ENCODE measurements around the gene COL19A1.

The COL19A1 gene

DNA sequence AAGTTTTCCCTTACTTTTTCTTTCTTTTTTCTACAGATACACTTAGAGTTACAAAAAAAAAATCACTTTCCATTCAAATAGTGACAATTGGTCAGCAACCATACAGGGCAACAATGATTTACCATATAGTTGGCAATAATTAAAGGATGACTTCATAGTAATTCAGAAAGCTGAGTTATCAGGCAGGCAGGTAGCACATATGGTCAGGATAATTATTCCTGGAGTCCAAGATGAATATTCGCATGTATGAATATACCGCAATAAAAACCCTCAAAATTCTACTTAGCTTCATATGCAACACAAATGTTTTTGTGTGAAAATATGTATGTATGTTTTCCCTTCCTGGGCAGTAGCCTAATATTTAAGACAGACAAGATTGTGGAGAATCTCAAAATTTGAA, 34.5 kb downstream of the COL19A1 start:
- H3K4me3 ChIP-seq (ENCODE audit: low read depth, low read length) = no peak overlapping the region
- TF ChIP-seq, protein P1, sequence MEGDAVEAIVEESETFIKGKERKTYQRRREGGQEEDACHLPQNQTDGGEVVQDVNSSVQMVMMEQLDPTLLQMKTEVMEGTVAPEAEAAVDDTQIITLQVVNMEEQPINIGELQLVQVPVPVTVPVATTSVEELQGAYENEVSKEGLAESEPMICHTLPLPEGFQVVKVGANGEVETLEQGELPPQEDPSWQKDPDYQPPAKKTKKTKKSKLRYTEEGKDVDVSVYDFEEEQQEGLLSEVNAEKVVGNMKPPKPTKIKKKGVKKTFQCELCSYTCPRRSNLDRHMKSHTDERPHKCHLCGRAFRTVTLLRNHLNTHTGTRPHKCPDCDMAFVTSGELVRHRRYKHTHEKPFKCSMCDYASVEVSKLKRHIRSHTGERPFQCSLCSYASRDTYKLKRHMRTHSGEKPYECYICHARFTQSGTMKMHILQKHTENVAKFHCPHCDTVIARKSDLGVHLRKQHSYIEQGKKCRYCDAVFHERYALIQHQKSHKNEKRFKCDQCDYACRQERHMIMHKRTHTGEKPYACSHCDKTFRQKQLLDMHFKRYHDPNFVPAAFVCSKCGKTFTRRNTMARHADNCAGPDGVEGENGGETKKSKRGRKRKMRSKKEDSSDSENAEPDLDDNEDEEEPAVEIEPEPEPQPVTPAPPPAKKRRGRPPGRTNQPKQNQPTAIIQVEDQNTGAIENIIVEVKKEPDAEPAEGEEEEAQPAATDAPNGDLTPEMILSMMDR (IDR thresholded peaks at IDR 0.05; ENCODE audit: insufficient read depth, low read depth, low read length, missing control alignments) = no peak
- DNase-seq (ENCODE audit: low read depth) = no peak

DNA sequence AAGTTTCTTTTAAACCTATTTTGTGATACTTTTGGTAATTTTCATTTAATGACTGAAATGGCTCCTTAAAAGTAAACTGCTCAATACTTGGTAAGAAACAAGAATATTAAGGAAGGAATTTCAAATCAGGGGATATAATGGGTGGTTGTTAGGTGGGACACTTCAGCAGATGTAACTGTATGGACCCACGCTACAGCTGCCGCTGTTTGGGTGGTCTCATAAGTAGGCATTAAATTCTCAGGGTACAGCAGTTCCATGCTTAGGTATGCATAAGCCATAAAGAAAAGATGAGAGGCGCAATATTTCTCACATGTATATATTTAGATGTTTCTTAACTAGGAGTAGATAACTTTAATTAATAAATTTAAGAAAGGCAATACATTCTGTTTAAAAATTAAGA, 35.0 kb downstream of the COL19A1 start:
- no peak overlapping the region for H3K4me3 ChIP-seq (ENCODE audit: low read depth, low read length)
- DNase-seq (ENCODE audit: low read depth) = no peak
- TF ChIP-seq, protein P1 (IDR thresholded peaks at IDR 0.05; ENCODE audit: insufficient read depth, low read depth, low read length, missing control alignments) = no peak

GRCh38 chr6:69907981-69908498, 41.7 kb downstream of the COL19A1 start:
- DNase-seq (ENCODE audit: low read depth) = no peak
- TF ChIP-seq, protein P1 (IDR thresholded peaks at IDR 0.05; ENCODE audit: insufficient read depth, low read depth, low read length, missing control alignments) = no peak

DNA sequence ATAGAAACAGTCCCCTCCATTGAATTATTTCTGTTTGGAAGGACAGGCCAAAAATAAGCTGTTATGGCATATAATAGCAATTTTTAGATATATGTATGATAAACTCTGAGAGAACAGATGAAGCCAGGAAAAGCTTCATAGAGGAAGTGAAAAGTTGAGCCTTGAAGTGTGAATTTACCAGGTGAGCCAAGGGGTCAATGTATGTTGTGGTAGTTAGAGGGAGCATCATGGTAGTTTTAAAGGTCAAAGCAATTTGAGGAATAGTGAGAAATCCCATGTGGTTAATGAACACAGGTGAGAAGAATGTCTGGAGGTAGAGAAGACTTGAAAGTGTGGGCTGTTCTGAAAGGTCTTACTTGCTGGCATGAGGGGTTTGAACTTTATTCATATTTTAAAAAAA, 47.0 kb downstream of the COL19A1 start:
- DNase-seq (ENCODE audit: low read depth) = no peak
- H3K4me3 ChIP-seq (ENCODE audit: low read depth, low read length) = no peak overlapping the region
- TF ChIP-seq, protein P1 (IDR thresholded peaks at IDR 0.05; ENCODE audit: insufficient read depth, low read depth, low read length, missing control alignments) = no peak

More at GRCh38 chr6:69907981-69908498, 41.7 kb downstream of the COL19A1 start:
- H3K4me3 ChIP-seq (ENCODE audit: low read depth, low read length) = no peak overlapping the region

GRCh38 chr6:69914015-69914485, 47.7 kb downstream of the COL19A1 start:
- TF ChIP-seq, protein P1 (IDR thresholded peaks at IDR 0.05; ENCODE audit: insufficient read depth, low read depth, low read length, missing control alignments) = no peak
- no peak for DNase-seq (ENCODE audit: low read depth)
- H3K4me3 ChIP-seq (ENCODE audit: low read depth, low read length) = no peak overlapping the region

DNA sequence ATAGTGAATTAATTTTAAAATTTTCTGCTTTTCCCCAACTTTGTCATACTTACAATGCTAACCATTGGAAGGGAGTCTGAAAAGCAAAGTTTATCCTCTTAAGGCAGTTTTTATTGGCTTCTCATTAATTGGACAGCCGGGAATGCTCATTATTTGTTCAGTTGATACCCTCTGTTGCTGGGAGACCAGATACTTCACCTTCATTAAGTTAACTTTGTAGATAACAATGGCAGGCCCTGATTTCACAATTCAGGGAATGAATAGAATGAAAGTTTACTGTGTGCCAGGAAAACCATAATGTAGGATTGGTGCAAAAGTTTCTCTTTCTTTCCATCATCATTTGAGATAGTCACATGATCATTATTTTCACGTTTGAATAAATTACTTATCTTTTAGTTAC, 49.0 kb downstream of the COL19A1 start:
- no peak overlapping the region for H3K4me3 ChIP-seq (ENCODE audit: low read depth, low read length)
- DNase-seq (ENCODE audit: low read depth) = no peak
- TF ChIP-seq, protein P1 (IDR thresholded peaks at IDR 0.05; ENCODE audit: insufficient read depth, low read depth, low read length, missing control alignments) = no peak

GRCh38 chr6:69917834-69918233, 51.5 kb downstream of the COL19A1 start:
- TF ChIP-seq, protein P1 (IDR thresholded peaks at IDR 0.05; ENCODE audit: insufficient read depth, low read depth, low read length, missing control alignments) = no peak
- DNase-seq (ENCODE audit: low read depth) = peak; percentile 19
- H3K4me3 ChIP-seq (ENCODE audit: low read depth, low read length) = no peak overlapping the region

All from GM12865 (cell line).